Renal cortical epithelial cell (primary cell): ENCODE results near the gene MYL6B. TPM values are rescaled to one million over a fixed set of nuclear protein-coding genes. Genes with fewer than 3 reads are reported as not detected.
A peak's percentile ranks its signal among the peaks of the same experiment; 100 is the strongest.

Source experiments
- DNase-seq: peaks from one replicate; pipeline ENCODE4 v3.0.0-alpha.2; 2011; ENCODE audit warnings: low read depth
- total RNA-seq: library from RNA; depleted of rRNA; stranded (reverse); fragments of >200 nt; gene quantifications from 2 replicates; pipeline ENCODE4 v1.2.3, GENCODE V29; 2014

Gene MYL6B
- total RNA-seq, 1 donor from 2014 or later = 57.8 TPM

DNA sequence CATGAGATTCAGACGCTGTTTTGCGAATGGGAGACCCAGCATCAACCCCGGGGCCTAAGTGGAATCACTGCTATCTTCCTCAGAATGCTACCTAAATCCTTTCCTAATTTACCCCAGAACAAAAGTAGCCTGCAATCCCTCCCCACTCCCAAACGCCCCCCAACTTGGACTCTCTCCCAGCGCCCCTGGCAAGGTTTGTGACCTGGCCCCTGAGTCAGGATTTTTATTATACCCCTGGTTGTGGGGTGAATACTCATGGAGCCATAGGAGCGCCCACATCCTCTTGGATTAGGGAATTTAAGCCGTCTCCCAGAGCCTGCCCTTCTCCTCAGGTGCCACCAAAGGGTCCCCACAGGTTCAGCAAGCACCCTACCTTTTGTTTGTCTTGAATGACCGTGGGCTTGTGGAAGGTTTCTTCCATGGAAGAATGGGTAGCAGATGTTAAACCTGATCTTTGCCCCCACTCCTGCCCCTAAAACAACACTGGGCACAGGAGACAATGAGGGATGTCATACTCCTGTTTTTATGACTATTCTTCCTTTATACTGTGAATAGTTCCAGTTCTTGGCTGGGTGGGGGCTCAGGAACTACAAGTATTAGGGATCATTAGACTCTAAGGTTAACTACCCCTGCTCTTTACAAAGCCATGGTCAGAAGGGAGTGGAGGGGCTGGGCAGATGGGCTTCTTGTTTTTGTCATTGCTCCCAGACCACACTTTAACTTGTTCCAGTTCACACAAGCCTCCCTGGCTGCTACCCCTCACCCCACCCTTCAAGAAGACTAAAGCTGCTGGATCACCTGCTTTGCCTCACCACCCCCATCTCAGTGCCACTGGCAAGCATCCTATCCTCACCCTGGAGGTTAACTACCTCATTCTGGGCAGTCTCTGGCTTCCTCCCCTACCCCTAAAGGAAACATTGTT is 630 bp downstream of the MYL6B start:
- DNase-seq = no peak

DNA sequence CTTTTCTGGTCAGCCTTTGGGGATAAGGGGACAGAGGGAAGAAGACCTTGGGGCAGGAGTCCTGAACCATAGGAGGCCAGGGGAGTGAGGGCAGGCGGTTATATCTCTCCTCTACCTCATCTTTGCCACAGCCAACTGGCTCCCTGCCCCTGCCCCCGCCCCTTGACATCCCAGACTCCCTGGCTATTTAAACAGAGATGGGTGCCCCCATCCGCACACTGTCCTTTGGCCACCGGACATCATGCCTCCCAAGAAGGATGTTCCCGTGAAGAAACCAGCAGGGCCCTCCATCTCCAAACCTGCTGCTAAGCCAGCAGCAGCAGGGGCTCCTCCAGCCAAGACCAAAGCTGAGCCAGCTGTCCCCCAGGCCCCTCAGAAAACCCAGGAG is 1.3 kb downstream of the MYL6B start:
- DNase-seq = no peak

DNA sequence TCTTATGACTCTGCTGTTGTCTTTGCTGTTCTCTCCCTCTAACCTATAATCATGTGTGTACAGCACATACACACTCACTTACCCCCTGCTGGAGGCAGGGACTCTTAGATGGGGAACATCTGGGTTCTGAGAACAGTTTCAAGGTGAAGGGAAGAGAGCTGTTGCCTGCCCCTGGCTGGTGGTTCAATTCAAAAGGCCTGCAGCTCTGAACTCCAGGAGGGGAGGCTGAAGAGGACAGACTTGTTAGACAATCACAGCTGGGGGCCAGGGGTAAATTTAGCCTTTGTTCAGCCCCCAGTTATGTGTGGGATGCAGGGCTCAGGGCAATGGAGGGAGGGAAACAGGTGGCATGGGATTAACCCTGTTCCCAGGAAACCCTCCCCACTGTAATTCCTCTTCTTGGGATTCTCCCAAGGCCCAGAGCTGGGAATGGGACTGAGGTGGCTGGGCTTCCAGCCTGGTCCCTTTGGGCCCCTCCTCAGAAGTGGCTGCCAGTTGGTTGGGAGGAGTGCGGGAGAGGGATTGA is 1.9 kb downstream of the MYL6B start:
- no peak for DNase-seq

- no peak for DNase-seq
These were observed 2.4 kb downstream of the MYL6B start for GRCh38 chr12:56154818-56155217.

DNA sequence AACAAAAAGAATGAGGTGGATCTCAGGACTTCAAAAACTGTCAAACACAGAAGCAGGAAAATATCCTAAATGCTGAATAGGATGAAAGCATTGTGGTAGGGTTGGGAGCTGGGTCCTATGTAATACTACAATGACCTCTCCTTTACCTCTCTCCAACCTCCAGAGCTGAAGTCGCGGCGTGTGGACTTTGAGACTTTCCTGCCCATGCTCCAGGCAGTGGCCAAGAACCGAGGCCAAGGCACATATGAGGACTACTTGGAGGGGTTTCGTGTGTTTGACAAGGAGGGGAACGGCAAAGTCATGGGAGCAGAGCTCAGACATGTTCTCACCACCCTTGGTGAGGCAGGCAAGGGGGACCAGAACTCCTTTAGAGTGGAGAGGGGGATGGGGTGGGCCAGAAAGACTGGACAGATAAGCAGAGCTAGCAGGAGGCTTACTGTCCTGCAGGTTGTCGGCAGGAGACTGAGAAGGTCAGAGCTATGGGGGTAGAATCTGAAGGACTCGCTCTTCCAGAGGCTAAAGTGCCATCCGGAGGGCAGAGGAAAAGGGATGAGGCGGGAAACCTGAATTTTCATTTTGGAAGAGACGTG is 3.0 kb downstream of the MYL6B start:
- DNase-seq = no peak

GRCh38 chr12:56156464-56157200 is 4.2 kb downstream of the MYL6B start:
- DNase-seq = peak; percentile 54

DNA sequence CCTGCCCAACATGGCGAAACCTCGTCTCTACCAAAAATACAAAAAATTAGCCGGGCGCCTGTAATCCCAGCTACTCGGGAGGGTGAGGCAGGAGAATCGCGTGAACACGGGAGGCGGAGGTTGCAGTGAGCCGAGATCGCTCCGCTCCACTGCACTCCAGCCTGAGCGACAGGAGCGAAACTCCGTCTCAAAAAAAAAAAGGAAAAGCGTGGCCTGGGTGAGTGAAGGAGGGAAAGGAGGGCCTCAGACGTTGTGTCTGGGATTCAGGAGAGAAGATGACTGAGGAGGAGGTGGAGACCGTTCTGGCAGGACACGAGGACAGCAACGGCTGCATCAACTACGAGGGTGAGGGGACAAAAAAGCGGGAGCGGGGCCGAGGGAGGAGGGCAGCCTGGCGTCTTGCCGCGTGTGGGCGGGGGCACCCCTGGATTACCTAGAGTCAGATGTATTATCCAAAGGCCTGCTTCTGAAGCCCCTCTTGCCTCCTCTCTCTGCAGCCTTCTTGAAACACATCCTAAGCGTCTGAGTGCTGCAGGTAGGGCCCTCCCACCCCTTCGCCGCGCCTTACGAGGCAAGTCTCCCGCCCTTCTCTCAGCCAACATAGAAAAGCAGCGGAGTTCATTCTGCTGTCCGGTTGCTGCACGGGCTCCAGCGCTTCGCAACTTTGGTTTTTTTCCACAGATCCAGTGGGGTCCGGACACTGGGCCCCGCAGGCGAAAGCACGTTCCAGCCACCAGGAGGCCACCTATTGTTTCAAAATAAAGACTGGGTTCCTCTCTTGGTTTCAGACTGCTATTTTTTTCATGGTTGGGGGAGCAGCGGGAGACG is 5.0 kb downstream of the MYL6B start:
- peak; percentile 78 for DNase-seq

- peak; percentile 97 for DNase-seq
These were observed 5.9 kb downstream of the MYL6B start, which contains the start of gene MYL6 for GRCh38 chr12:56158029-56158925. Gene MYL6, plus strand, starts transcription at chr12:56158359. Its CDS starts 43 bp downstream, at chr12:56158402.

- peak; percentile 80 for DNase-seq
These were observed 6.6 kb downstream of the MYL6B start for GRCh38 chr12:56158926-56159461.

DNA sequence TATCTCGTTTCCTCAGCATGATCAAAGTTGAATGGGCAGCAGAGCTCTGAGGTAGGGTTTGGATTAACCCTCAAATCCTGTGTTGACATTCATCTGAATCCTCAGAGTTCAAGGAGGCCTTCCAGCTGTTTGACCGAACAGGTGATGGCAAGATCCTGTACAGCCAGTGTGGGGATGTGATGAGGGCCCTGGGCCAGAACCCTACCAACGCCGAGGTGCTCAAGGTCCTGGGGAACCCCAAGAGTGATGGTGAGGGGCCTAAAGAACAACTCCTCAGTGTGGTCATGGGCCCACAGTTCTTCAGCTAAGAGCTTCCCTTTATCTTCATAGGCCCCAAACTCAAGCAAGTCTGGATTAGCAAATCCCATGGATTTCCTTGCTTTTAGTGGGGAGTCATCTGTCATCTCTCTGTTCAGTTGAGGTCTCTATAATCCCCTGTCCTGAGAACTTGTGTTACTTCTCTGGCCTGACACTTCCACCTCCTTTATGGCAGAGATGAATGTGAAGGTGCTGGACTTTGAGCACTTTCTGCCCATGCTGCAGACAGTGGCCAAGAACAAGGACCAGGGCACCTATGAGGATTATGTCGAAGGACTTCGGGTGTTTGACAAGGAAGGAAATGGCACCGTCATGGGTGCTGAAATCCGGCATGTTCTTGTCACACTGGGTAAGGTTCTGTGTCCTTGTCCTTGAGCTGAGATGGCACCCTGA is 7.2 kb downstream of the MYL6B start:
- DNase-seq = no peak

DNA sequence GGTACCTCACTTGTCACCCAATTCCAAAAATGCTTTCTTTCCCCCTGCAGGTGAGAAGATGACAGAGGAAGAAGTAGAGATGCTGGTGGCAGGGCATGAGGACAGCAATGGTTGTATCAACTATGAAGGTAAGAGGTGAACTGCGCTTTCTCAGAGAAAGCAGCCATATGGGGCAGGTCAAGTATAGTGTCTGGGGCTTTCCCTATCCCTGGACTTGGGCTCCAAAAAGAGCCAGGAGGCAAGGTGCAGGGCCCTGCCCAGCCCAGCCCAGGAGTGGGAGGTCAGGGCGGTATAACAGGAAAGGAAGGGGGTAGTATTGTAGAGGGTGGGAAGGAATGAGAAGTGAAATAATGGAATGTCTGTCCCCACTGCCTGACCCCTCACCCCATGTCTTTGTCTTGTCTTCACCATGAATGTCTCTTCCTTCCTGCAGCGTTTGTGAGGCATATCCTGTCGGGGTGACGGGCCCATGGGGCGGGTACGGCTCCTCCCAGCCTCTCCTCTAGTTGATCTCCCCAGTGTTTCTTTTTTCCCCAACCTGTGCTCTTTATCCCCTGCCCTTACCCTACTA is 7.9 kb downstream of the MYL6B start:
- DNase-seq = no peak

- DNase-seq = no peak
These were observed 8.7 kb downstream of the MYL6B start for GRCh38 chr12:56160894-56161689.

DNA sequence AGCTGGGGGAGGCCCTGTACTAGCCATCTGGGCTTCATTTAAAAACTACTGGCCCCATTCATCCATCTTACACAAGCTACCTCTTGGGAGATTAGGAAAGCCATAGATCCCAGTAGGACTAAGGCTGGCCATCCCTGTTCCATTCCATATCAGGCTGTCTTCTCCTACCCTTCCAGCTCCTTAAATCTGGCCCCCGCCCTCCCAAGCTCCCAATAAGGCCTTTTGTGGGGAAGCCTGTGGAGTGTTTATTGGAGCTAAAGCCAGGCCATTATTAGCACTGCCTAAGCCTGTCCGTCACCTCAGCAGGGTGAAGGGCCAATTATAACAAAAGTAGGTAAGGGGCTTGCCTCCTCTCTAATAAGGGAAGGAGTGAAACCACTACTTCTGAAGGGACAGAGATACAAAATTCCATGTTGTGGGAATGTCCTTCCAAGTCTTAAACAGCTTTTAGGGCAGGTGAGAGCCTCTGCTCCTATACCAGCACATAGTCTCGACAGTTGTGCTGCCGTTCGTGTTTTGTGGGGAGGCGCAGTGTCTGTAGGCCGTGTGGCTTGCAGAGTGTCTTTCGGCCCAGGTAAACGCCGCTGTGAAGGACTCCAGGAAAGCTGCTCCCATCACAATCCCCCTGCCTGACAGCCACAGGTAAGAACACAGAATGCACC is 9.4 kb downstream of the MYL6B start:
- DNase-seq = no peak

GRCh38 chr12:56162468-56163290 is 10.3 kb downstream of the MYL6B start:
- no peak for DNase-seq

- DNase-seq = no peak
These were observed 11.4 kb downstream of the MYL6B start for GRCh38 chr12:56163533-56164344.

- DNase-seq = no peak
These were observed 11.9 kb downstream of the MYL6B start for GRCh38 chr12:56164345-56164729.
